Measurements from ENCODE around the gene MRPL44. TPM values are rescaled to one million over a fixed set of nuclear protein-coding genes. Genes with fewer than 3 reads are reported as not detected.

Gene MRPL44
- total and polyA plus RNA-seq, 2 of the 13 experiments (the other 11 are each of a cell fraction or from before 2014, with no cell fraction given), result 38.4 to 78.0 TPM

- TF ChIP-seq, protein P1, sequence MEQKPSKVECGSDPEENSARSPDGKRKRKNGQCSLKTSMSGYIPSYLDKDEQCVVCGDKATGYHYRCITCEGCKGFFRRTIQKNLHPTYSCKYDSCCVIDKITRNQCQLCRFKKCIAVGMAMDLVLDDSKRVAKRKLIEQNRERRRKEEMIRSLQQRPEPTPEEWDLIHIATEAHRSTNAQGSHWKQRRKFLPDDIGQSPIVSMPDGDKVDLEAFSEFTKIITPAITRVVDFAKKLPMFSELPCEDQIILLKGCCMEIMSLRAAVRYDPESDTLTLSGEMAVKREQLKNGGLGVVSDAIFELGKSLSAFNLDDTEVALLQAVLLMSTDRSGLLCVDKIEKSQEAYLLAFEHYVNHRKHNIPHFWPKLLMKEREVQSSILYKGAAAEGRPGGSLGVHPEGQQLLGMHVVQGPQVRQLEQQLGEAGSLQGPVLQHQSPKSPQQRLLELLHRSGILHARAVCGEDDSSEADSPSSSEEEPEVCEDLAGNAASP (CRISPR knock-in tag; IDR thresholded peaks at IDR 0.05; ENCODE audit: borderline replicate concordance), result peak; percentile 87; the same call in 1 of the 2 replicates
- TF ChIP-seq POLR2AphosphoS5 (IDR thresholded peaks at IDR 0.05; ENCODE audit: low read depth, low read length), result no peak
- TF ChIP-seq NFATC3 (CRISPR knock-in tag; IDR thresholded peaks at IDR 0.05), result 0 out of 2 replicates have a peak, but pooled peaks have one; percentile 54
- TF ChIP-seq ZNF382 (CRISPR knock-in tag; IDR thresholded peaks at IDR 0.05; ENCODE audit: borderline replicate concordance), result no peak
- no peak; the same call in 1 of the 2 replicates for TF ChIP-seq BHLHE40 (IDR thresholded peaks at IDR 0.05; ENCODE audit: low read length)
- TF ChIP-seq ZNF619 (CRISPR knock-in tag; IDR thresholded peaks at IDR 0.05), result peak; percentile 86; the same call in 1 of the 2 replicates
- no peak for TF ChIP-seq ZNF235 (CRISPR knock-in tag; IDR thresholded peaks at IDR 0.05; ENCODE audit: borderline replicate concordance)
- no peak for TF ChIP-seq NRL (CRISPR knock-in tag; IDR thresholded peaks at IDR 0.05; ENCODE audit: borderline replicate concordance)
- no peak for TF ChIP-seq HNRNPK (IDR thresholded peaks at IDR 0.05; ENCODE audit: low read depth, low read length, poor library complexity, severe bottlenecking)
- 0 out of 2 replicates have a peak, but pooled peaks have one; percentile 49 for TF ChIP-seq ZNF543 (CRISPR knock-in tag; IDR thresholded peaks at IDR 0.05)
- TF ChIP-seq PLRG1 (conservative IDR thresholded peaks at IDR 0.05), result no peak
- TF ChIP-seq SKI (IDR thresholded peaks at IDR 0.05; ENCODE audit: partially characterized antibody), result peak; percentile 94
- peak; percentile 70 for TF ChIP-seq ZNF629 (CRISPR knock-in tag; conservative IDR thresholded peaks at IDR 0.05)
- peak; percentile 85; the same call in 1 of the 2 replicates for TF ChIP-seq ETV5 (CRISPR knock-in tag; IDR thresholded peaks at IDR 0.05; ENCODE audit: borderline replicate concordance)
- TF ChIP-seq KDM5A (IDR thresholded peaks at IDR 0.05; ENCODE audit: borderline replicate concordance, low read length), result no peak; the same call in 1 of the 2 replicates
- no peak for TF ChIP-seq RAD51 (IDR thresholded peaks at IDR 0.05; ENCODE audit: borderline replicate concordance)
- peak; percentile 59 for TF ChIP-seq TCF7 (IDR thresholded peaks at IDR 0.05; ENCODE audit: low read depth)
- TF ChIP-seq, protein P2, sequence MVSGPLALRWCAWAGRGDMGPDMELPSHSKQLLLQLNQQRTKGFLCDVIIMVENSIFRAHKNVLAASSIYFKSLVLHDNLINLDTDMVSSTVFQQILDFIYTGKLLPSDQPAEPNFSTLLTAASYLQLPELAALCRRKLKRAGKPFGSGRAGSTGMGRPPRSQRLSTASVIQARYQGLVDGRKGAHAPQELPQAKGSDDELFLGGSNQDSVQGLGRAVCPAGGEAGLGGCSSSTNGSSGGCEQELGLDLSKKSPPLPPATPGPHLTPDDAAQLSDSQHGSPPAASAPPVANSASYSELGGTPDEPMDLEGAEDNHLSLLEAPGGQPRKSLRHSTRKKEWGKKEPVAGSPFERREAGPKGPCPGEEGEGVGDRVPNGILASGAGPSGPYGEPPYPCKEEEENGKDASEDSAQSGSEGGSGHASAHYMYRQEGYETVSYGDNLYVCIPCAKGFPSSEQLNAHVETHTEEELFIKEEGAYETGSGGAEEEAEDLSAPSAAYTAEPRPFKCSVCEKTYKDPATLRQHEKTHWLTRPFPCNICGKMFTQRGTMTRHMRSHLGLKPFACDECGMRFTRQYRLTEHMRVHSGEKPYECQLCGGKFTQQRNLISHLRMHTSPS (CRISPR knock-in tag; IDR thresholded peaks at IDR 0.05; ENCODE audit: low read depth), result peak; percentile 83
- TF ChIP-seq, protein P3, sequence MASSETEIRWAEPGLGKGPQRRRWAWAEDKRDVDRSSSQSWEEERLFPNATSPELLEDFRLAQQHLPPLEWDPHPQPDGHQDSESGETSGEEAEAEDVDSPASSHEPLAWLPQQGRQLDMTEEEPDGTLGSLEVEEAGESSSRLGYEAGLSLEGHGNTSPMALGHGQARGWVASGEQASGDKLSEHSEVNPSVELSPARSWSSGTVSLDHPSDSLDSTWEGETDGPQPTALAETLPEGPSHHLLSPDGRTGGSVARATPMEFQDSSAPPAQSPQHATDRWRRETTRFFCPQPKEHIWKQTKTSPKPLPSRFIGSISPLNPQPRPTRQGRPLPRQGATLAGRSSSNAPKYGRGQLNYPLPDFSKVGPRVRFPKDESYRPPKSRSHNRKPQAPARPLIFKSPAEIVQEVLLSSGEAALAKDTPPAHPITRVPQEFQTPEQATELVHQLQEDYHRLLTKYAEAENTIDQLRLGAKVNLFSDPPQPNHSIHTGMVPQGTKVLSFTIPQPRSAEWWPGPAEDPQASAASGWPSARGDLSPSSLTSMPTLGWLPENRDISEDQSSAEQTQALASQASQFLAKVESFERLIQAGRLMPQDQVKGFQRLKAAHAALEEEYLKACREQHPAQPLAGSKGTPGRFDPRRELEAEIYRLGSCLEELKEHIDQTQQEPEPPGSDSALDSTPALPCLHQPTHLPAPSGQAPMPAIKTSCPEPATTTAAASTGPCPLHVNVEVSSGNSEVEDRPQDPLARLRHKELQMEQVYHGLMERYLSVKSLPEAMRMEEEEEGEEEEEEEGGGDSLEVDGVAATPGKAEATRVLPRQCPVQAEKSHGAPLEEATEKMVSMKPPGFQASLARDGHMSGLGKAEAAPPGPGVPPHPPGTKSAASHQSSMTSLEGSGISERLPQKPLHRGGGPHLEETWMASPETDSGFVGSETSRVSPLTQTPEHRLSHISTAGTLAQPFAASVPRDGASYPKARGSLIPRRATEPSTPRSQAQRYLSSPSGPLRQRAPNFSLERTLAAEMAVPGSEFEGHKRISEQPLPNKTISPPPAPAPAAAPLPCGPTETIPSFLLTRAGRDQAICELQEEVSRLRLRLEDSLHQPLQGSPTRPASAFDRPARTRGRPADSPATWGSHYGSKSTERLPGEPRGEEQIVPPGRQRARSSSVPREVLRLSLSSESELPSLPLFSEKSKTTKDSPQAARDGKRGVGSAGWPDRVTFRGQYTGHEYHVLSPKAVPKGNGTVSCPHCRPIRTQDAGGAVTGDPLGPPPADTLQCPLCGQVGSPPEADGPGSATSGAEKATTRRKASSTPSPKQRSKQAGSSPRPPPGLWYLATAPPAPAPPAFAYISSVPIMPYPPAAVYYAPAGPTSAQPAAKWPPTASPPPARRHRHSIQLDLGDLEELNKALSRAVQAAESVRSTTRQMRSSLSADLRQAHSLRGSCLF (CRISPR knock-in tag; IDR thresholded peaks at IDR 0.05; ENCODE audit: borderline replicate concordance), result no peak
- peak; percentile 9; the same call in 1 of the 2 replicates for TF ChIP-seq ETV6 (CRISPR knock-in tag; conservative IDR thresholded peaks at IDR 0.05)
- TF ChIP-seq HOXA3 (CRISPR knock-in tag; IDR thresholded peaks at IDR 0.05), result peak; percentile 89
- TF ChIP-seq POGZ (CRISPR knock-in tag; IDR thresholded peaks at IDR 0.05), result peak; percentile 93
Observed at GRCh38 chr2:223908304-223908998, 48.8 kb upstream of the MRPL44 start (continued).

Data from HepG2 (cell line).